ENCODE measurements around the gene CERS5. TPM values are rescaled to one million over a fixed set of nuclear protein-coding genes. Genes with fewer than 3 reads are reported as not detected.

Gene CERS5
- polyA plus RNA-seq, 1 donor (not counting 4 experiments of a cell fraction or from before 2014, with no cell fraction given), result 72.3 TPM

GRCh38 chr12:50187084-50187900, 20.1 kb upstream of the CERS5 start:
- Histone ChIP-seq H3K9ac (ENCODE audit: control insufficient read depth, extremely low read depth, insufficient read depth, low read length) (peak overlapping the region; percentile 48), H3K27me3 (ENCODE audit: control insufficient read depth, extremely low read depth, insufficient read depth, low read length) (no peaks in the 10 kb centered on the region), H3K79me2 (ENCODE audit: control insufficient read depth, insufficient read depth, low read length) (peaks cover 51% of the 10 kb centered on the region), H4K20me1 (ENCODE audit: control insufficient read depth, extremely low read depth, insufficient read depth, low read length) (no peaks in the 10 kb centered on the region), H3K9me1 (ENCODE audit: control insufficient read depth, extremely low read depth, insufficient read depth, low read length) (peaks cover 7% of the 10 kb centered on the region), H2AFZ (ENCODE audit: control insufficient read depth, low read length) (no peak overlapping the region), H3K4me1 (ENCODE audit: control insufficient read depth, extremely low read depth, insufficient read depth, low read length) (peaks cover 51% of the 10 kb centered on the region), H3K9me3 (ENCODE audit: control insufficient read depth, low read depth, low read length) (no peaks in the 10 kb centered on the region), H3K27ac (ENCODE audit: control insufficient read depth, insufficient read depth, low read length) (peak overlapping the region; percentile 61), H3K4me3 (ENCODE audit: control insufficient read depth in 2 of 3, extremely low read depth in 1 of 3, insufficient read depth in 2 of 3, low read depth in 1 of 3, low read length in 3 of 3) (peak overlapping the region in 1 of 3 experiments; percentile 16), H3K36me3 (ENCODE audit: control insufficient read depth in 2 of 2, extremely low read depth in 1 of 2, insufficient read depth in 2 of 2, low read length in 2 of 2) (peaks cover 30 to 54% of the 10 kb centered on the region in 2 experiments), H3K4me2 (ENCODE audit: control insufficient read depth, extremely low read depth, insufficient read depth, low read depth, low read length) (peak overlapping the region; percentile 39)
- dilution Hi-C loops (cut with MboI; ENCODE audit: extremely low pct_ligation_motif_present, low sequenced_read_pairs), result no loop called here
- FAIRE-seq (no peak), DNase-seq (ENCODE audit: low read depth, low spot score) (no peak)
- peak in 1 of 3 experiments; percentile 28 for TF ChIP-seq CTCF (optimal IDR thresholded peaks at IDR 0.05 in 1 of 3, IDR thresholded peaks at IDR 0.05 in 1 of 3, conservative IDR thresholded peaks at IDR 0.05 in 1 of 3; ENCODE audit: extremely low read depth in 1 of 3, insufficient read depth in 2 of 3, low read length in 3 of 3)
- no peak for TF ChIP-seq EZH2 (IDR thresholded peaks at IDR 0.05; ENCODE audit: low read length)

- no peaks in the 10 kb centered on the region for H3K9me3 ChIP-seq (ENCODE audit: control insufficient read depth, low read depth, low read length)
- dilution Hi-C loops (cut with MboI; ENCODE audit: extremely low pct_ligation_motif_present, low sequenced_read_pairs), result no loop called here
- H3K4me2 ChIP-seq (ENCODE audit: control insufficient read depth, extremely low read depth, insufficient read depth, low read depth, low read length), result peak overlapping the region; percentile 63
- no peak overlapping the region for H3K4me3 ChIP-seq (ENCODE audit: control insufficient read depth in 2 of 3, extremely low read depth in 1 of 3, insufficient read depth in 2 of 3, low read depth in 1 of 3, low read length in 3 of 3)
- TF ChIP-seq EZH2 (IDR thresholded peaks at IDR 0.05; ENCODE audit: low read length) (no peak), CTCF (optimal IDR thresholded peaks at IDR 0.05 in 1 of 3, IDR thresholded peaks at IDR 0.05 in 1 of 3, conservative IDR thresholded peaks at IDR 0.05 in 1 of 3; ENCODE audit: extremely low read depth in 1 of 3, insufficient read depth in 2 of 3, low read length in 3 of 3) (no peak)
- H3K27me3 ChIP-seq (ENCODE audit: control insufficient read depth, extremely low read depth, insufficient read depth, low read length), result no peaks in the 10 kb centered on the region
- no peak overlapping the region for H3K9ac ChIP-seq (ENCODE audit: control insufficient read depth, extremely low read depth, insufficient read depth, low read length)
- FAIRE-seq (peak; percentile 36), DNase-seq (ENCODE audit: low read depth, low spot score) (no peak)
- H3K79me2 ChIP-seq (ENCODE audit: control insufficient read depth, insufficient read depth, low read length), result peaks cover 51% of the 10 kb centered on the region
- peak overlapping the region; percentile 61 for H3K27ac ChIP-seq (ENCODE audit: control insufficient read depth, insufficient read depth, low read length)
- H2AFZ ChIP-seq (ENCODE audit: control insufficient read depth, low read length), result no peak overlapping the region
- peaks cover 7% of the 10 kb centered on the region for H3K9me1 ChIP-seq (ENCODE audit: control insufficient read depth, extremely low read depth, insufficient read depth, low read length)
- H4K20me1 ChIP-seq (ENCODE audit: control insufficient read depth, extremely low read depth, insufficient read depth, low read length), result no peaks in the 10 kb centered on the region
- peaks cover 51% of the 10 kb centered on the region for H3K4me1 ChIP-seq (ENCODE audit: control insufficient read depth, extremely low read depth, insufficient read depth, low read length)
- H3K36me3 ChIP-seq (ENCODE audit: control insufficient read depth in 2 of 2, extremely low read depth in 1 of 2, insufficient read depth in 2 of 2, low read length in 2 of 2), result peaks cover 31 to 55% of the 10 kb centered on the region in 2 experiments
These were observed 19.5 kb upstream of the CERS5 start for GRCh38 chr12:50186681-50187080.

All from keratinocyte (primary cell).